ENCODE data around the gene CHFR. TPM values are rescaled to one million over a fixed set of nuclear protein-coding genes. Genes with fewer than 3 reads are reported as not detected.

CHFR gene
- total and polyA plus RNA-seq, 2 experiments from 2014 or later: 23.0 to 42.7 TPM

DNA sequence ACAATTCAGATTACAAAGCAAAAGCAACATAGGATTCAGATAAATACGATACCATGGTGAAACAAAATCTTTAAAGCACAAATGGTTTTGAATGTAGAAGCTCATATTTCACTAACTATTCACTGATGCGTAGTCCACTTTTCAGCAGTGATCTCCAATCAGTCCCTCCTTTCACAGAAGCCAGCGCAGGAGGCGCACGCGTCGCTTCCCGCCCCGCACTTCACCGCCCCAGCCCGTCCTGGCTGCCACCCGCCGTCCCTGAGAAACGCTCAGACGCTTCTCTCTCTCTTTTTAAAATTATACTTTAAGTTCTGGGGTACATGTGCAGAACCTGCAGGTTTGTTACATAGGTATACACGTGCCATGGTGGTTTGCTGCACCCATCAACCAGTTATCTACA, 19.8 kb upstream of the CHFR start (continued):
- no peak for TF ChIP-seq ZNF114 (CRISPR knock-in tag; IDR thresholded peaks at IDR 0.05)
- no peak for TF ChIP-seq ZNF331 (CRISPR knock-in tag; IDR thresholded peaks at IDR 0.05; ENCODE audit: low read depth)
- no peak for TF ChIP-seq STAT1 (IDR thresholded peaks at IDR 0.05; ENCODE audit: unreplicated experiment)
- TF ChIP-seq NANOG (IDR thresholded peaks at IDR 0.05; ENCODE audit: borderline replicate concordance): no peak

DNA sequence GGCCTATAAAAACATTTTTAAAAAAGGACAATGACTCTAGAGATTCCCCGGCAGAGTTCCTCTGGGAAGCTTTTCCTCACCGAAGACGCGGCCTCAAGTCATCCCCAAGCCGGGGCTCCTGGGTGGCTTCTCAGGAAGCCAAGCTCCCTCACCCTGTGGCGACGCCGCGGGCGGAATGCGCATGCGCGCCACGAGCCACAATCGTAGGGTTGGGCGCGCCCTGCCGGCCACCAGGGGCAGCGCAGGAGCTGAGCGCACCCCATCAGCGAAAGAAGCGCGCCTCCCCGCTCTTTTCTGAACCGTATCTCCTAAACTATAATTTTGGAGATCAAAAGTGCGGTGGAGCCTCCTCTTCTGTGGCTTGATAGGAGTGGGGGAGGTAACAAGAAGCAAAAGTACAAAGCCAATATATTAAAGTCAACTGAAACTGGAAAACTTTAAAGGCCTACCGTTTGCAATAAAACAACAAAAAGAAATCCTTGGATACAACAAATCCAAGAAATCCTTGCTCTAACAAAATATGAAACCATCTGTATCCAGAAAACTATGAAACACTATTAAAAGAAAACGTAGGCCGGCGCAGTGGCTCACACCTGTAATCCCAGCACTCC, 17.4 kb upstream of the CHFR start:
- no peaks in the 10 kb centered on the region for H3K36me3 Mint-ChIP-seq (ENCODE audit: low read depth)
- Histone ChIP-seq H3K4me3 (peak overlapping the region; percentile 43), H2AFZ (peak overlapping the region; percentile 94; the same call in 1 of the 2 replicates), H3K79me2 (replicated peaks; ENCODE audit: insufficient read depth) (no peaks in the 10 kb centered on the region), H3K9me2 (ENCODE audit: insufficient read depth) (no peaks in the 10 kb centered on the region), H3K27me3 (ENCODE audit: insufficient read depth) (peaks cover 29% of the 10 kb centered on the region), H4K20me1 (replicated peaks; ENCODE audit: insufficient read depth) (no peaks in the 10 kb centered on the region), H3K27ac (ENCODE audit: low read depth) (0 out of 2 replicates have a peak overlapping the region, but pooled peaks have one; percentile 74), H3K36me3 (ENCODE audit: insufficient read depth) (no peaks in the 10 kb centered on the region), H3K4me2 (peak overlapping the region; percentile 64), H3F3A (replicated peaks; ENCODE audit: low read depth) (peaks cover 12% of the 10 kb centered on the region), H3K4me1 (ENCODE audit: insufficient read depth) (peaks cover 8% of the 10 kb centered on the region)
- TF ChIP-seq, protein P1, sequence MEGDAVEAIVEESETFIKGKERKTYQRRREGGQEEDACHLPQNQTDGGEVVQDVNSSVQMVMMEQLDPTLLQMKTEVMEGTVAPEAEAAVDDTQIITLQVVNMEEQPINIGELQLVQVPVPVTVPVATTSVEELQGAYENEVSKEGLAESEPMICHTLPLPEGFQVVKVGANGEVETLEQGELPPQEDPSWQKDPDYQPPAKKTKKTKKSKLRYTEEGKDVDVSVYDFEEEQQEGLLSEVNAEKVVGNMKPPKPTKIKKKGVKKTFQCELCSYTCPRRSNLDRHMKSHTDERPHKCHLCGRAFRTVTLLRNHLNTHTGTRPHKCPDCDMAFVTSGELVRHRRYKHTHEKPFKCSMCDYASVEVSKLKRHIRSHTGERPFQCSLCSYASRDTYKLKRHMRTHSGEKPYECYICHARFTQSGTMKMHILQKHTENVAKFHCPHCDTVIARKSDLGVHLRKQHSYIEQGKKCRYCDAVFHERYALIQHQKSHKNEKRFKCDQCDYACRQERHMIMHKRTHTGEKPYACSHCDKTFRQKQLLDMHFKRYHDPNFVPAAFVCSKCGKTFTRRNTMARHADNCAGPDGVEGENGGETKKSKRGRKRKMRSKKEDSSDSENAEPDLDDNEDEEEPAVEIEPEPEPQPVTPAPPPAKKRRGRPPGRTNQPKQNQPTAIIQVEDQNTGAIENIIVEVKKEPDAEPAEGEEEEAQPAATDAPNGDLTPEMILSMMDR (conservative IDR thresholded peaks at IDR 0.05; ENCODE audit: low read depth in 2 of 2): peak; percentile 88 to 93
- TF ChIP-seq CREB1 (CRISPR knock-in tag; IDR thresholded peaks at IDR 0.05; ENCODE audit: low read depth) (0 out of 2 replicates have a peak, but pooled peaks have one; percentile 24), STAT1 (IDR thresholded peaks at IDR 0.05; ENCODE audit: unreplicated experiment) (no peak), POLR2AphosphoS5 (IDR thresholded peaks at IDR 0.05; ENCODE audit: low read depth) (peak; percentile 34)
- H3K27me3 Mint-ChIP-seq (ENCODE audit: insufficient read depth, low read depth, poor library complexity): peaks cover 27% of the 10 kb centered on the region
- ATAC-seq (peak; percentile 19), DNase-seq (ENCODE audit: low spot score) (peak; percentile 88)
- H3K9me3 Mint-ChIP-seq: no peaks in the 10 kb centered on the region; the same call in 2 of the 3 replicates
- peaks cover 3% of the 10 kb centered on the region; the same call in 2 of the 3 replicates for H3K4me1 Mint-ChIP-seq
- H3K27ac Mint-ChIP-seq: no peak overlapping the region
- peak overlapping the region; percentile 42; the same call in 2 of the 3 replicates for H3K4me3 Mint-ChIP-seq

DNA sequence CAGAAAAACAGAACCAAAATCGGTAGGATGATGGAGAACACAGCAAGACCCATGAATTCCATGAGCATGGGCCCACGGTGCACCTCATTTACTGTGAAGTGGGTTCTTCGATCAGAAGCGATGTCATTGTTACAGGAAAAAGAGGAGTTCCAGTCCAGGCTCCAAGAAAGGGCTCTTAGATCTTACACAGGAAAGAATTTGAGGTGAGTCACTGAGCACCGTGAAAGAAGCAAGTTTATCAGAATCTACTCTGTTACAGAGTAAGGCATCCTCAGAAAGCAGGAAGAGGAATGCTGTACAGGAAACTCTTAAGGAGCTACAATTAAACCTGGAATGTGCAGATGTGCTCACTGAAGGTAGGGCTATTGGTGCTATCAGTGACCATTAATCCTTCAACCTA, 11.6 kb upstream of the CHFR start:
- Histone ChIP-seq H3F3A (replicated peaks; ENCODE audit: low read depth) (0 out of 2 replicates have a peak, but pooled peaks cover 5% of the 10 kb centered on the region), H3K4me3 (no peak overlapping the region), H2AFZ (no peak overlapping the region; the same call in 1 of the 2 replicates), H3K4me2 (no peak overlapping the region), H4K20me1 (replicated peaks; ENCODE audit: insufficient read depth) (no peaks in the 10 kb centered on the region), H3K27ac (ENCODE audit: low read depth) (peak overlapping the region; percentile 45; the same call in 1 of the 2 replicates), H3K27me3 (ENCODE audit: insufficient read depth) (no peaks in the 10 kb centered on the region), H3K79me2 (replicated peaks; ENCODE audit: insufficient read depth) (no peaks in the 10 kb centered on the region), H3K36me3 (ENCODE audit: insufficient read depth) (no peaks in the 10 kb centered on the region), H3K9me2 (ENCODE audit: insufficient read depth) (no peaks in the 10 kb centered on the region), H3K4me1 (ENCODE audit: insufficient read depth) (peaks cover 4% of the 10 kb centered on the region; the same call in 1 of the 2 replicates)
- H3K27ac Mint-ChIP-seq: no peak overlapping the region
- no peaks in the 10 kb centered on the region for H3K36me3 Mint-ChIP-seq (ENCODE audit: low read depth)
- DNase-seq (ENCODE audit: low spot score) (no peak), ATAC-seq (no peak)
- H3K4me1 Mint-ChIP-seq: no peaks in the 10 kb centered on the region
- H3K9me3 Mint-ChIP-seq: no peaks in the 10 kb centered on the region
- TF ChIP-seq ZNF114 (CRISPR knock-in tag; IDR thresholded peaks at IDR 0.05) (no peak), NANOG (IDR thresholded peaks at IDR 0.05; ENCODE audit: borderline replicate concordance) (no peak), ZNF331 (CRISPR knock-in tag; IDR thresholded peaks at IDR 0.05; ENCODE audit: low read depth) (no peak)
- TF ChIP-seq, protein P2, sequence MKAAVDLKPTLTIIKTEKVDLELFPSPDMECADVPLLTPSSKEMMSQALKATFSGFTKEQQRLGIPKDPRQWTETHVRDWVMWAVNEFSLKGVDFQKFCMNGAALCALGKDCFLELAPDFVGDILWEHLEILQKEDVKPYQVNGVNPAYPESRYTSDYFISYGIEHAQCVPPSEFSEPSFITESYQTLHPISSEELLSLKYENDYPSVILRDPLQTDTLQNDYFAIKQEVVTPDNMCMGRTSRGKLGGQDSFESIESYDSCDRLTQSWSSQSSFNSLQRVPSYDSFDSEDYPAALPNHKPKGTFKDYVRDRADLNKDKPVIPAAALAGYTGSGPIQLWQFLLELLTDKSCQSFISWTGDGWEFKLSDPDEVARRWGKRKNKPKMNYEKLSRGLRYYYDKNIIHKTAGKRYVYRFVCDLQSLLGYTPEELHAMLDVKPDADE (IDR thresholded peaks at IDR 0.05): no peak
- TF ChIP-seq, protein P1 (conservative IDR thresholded peaks at IDR 0.05; ENCODE audit: low read depth in 2 of 2): no peak
- no peaks in the 10 kb centered on the region for H3K27me3 Mint-ChIP-seq (ENCODE audit: insufficient read depth, low read depth, poor library complexity)
- H3K4me3 Mint-ChIP-seq: no peak overlapping the region

Data from GM23338 (cell line).